Glutamatergic neuron (in vitro differentiated cells): ENCODE measurements around the gene FSD1. TPM values are rescaled to one million over a fixed set of nuclear protein-coding genes. Genes with fewer than 3 reads are reported as not detected.

ENCODE experiments used
- DNase-seq: peaks from one replicate; pipeline ENCODE4 v3.0.0; 2022
- H3K27ac Mint-ChIP-seq: one replicate; pipeline ENCODE4 v1.8.0; 2020; ENCODE audit warnings: mild to moderate bottlenecking, mixed read lengths, inconsistent platforms; ENCODE audit not compliant: unreplicated experiment
- H3K27me3 Mint-ChIP-seq: one replicate; pipeline ENCODE4 v1.8.0; 2020; ENCODE audit warnings: mild to moderate bottlenecking, moderate library complexity, mixed read lengths, inconsistent platforms; ENCODE audit not compliant: unreplicated experiment
- H3K36me3 Mint-ChIP-seq: one replicate; pipeline ENCODE4 v1.8.0; 2020; ENCODE audit warnings: mild to moderate bottlenecking, mixed read lengths, inconsistent platforms; ENCODE audit not compliant: unreplicated experiment
- H3K4me1 Mint-ChIP-seq: one replicate; pipeline ENCODE4 v1.8.0; 2020; ENCODE audit warnings: mild to moderate bottlenecking, low read depth, mixed read lengths, inconsistent platforms; ENCODE audit not compliant: unreplicated experiment
- H3K4me3 Mint-ChIP-seq: one replicate; pipeline ENCODE4 v1.8.0; 2020; ENCODE audit warnings: mild to moderate bottlenecking, mixed read lengths, inconsistent platforms; ENCODE audit not compliant: unreplicated experiment
- H3K9me3 Mint-ChIP-seq: one replicate; pipeline ENCODE4 v1.8.0; 2020; ENCODE audit warnings: mild to moderate bottlenecking, moderate library complexity, mixed read lengths, inconsistent platforms; ENCODE audit not compliant: unreplicated experiment
- total RNA-seq: library from RNA; stranded (reverse); fragmentation: NEBNext Ultra II Directional; extraction: Animal tissue kit (Norgen Biotek cat#: 25700); gene quantifications from one replicate; pipeline ENCODE4 v1.2.1, GENCODE V29; 2021; ENCODE audit not compliant: unreplicated experiment
- TF ChIP-seq, protein P1 (sequence below): fragments of 200-600 bp; sonication (generic); IDR thresholded peaks from one replicate; pipeline ENCODE4 v1.5.0; 2021; ENCODE audit not compliant: partially characterized antibody, unreplicated experiment

The FSD1 gene
- total RNA-seq, 1 donor from 2014 or later, result 156 TPM

DNA sequence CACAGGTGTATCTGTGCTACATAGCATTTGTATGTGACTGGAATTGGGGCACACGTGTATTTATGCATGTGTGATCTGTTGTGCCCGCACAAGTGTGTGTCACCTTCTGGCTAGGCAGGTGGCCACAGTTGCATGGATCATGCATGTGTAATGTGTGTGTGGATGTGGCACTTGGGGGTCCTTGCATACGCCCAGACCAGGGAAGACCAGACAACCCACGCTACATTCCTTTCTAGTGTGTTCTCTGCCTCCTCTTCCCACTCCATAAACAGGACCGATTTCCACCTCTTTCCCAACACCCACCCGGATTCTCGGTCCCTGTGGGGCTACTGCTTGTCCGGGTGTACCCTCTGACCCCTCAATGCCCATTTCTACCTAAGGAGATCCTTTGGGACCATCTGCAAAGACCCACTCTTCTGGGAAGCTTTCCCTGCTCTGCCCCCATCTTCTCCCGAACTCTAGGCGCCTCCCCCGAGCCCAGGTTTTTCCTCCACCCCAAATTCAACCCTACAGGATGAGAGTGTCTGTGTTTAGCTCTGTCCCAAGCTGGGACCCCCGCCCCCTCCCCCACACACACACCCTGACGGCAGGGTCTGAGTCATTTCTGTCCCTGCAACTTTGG is 21.9 kb downstream of the FSD1 start:
- H3K27me3 Mint-ChIP-seq, result peaks cover 22% of the 10 kb centered on the region
- H3K9me3 Mint-ChIP-seq, result peaks cover 11% of the 10 kb centered on the region
- TF ChIP-seq, protein P1, sequence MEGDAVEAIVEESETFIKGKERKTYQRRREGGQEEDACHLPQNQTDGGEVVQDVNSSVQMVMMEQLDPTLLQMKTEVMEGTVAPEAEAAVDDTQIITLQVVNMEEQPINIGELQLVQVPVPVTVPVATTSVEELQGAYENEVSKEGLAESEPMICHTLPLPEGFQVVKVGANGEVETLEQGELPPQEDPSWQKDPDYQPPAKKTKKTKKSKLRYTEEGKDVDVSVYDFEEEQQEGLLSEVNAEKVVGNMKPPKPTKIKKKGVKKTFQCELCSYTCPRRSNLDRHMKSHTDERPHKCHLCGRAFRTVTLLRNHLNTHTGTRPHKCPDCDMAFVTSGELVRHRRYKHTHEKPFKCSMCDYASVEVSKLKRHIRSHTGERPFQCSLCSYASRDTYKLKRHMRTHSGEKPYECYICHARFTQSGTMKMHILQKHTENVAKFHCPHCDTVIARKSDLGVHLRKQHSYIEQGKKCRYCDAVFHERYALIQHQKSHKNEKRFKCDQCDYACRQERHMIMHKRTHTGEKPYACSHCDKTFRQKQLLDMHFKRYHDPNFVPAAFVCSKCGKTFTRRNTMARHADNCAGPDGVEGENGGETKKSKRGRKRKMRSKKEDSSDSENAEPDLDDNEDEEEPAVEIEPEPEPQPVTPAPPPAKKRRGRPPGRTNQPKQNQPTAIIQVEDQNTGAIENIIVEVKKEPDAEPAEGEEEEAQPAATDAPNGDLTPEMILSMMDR, result no peak
- no peaks in the 10 kb centered on the region for H3K36me3 Mint-ChIP-seq
- no peak overlapping the region for H3K27ac Mint-ChIP-seq
- DNase-seq, result no peak
- peaks cover 3% of the 10 kb centered on the region for H3K4me1 Mint-ChIP-seq
- H3K4me3 Mint-ChIP-seq, result peak overlapping the region; percentile 65

DNA sequence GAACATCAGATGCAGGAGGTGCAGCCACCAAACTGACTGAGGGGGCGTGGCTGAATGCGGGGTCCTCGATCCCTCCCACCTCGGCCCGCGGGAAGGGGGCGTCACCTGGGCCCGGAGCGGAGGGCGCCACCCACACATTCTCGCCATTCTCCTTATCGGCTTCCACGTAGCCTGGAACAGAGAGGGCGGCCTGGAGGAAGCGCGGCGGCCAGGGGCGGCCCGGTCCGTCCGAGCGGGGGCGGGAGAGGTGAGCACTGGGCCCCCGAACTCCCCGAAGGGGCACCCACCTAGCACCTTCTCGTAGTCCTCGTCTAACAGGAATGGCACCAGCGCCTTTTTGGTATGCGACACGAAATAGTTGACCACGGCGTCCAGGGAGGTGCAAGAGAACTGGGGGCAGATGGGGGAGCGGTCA is 22.4 kb downstream of the FSD1 start:
- Mint-ChIP-seq H3K36me3 (no peaks in the 10 kb centered on the region), H3K4me3 (peak overlapping the region; percentile 81), H3K27ac (no peak overlapping the region), H3K27me3 (peaks cover 22% of the 10 kb centered on the region), H3K4me1 (peaks cover 3% of the 10 kb centered on the region), H3K9me3 (peaks cover 9% of the 10 kb centered on the region)
- DNase-seq, result peak; percentile 45
- TF ChIP-seq, protein P1, result no peak

DNA sequence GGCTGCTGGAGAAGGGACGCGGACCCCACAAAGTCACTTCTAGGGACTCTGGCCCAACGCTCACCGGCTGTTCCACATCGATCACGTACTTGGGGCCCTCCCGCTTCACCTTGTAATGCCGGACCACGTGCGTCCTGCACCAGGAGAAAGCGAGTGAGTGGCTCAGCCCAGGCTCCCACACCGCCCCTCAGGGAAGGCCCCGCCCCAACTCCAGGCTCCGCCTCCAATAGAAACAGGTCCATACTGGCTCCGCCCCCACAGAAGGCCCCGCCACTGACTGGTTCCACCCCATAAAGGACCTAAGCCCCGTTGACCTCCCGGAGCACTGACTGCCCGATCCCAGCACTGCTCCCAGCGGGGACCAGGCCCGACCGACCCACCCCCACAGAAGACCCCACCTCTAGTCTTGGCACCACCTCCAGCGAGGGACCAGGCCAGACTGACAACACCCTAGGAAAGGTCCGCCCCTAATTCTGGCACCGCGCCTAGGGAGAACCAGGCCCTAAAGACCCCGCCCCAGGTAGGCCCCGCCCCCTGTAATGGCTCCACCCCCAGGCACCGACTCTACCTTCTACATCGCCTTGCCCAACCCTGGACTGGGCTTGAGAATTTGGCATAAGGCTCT is 23.0 kb downstream of the FSD1 start:
- peak overlapping the region; percentile 62 for H3K27ac Mint-ChIP-seq
- H3K4me1 Mint-ChIP-seq, result peaks cover 3% of the 10 kb centered on the region
- peak; percentile 88 for DNase-seq
- TF ChIP-seq, protein P1, result no peak
- H3K4me3 Mint-ChIP-seq, result peak overlapping the region; percentile 81
- peaks cover 9% of the 10 kb centered on the region for H3K9me3 Mint-ChIP-seq
- no peaks in the 10 kb centered on the region for H3K36me3 Mint-ChIP-seq
- H3K27me3 Mint-ChIP-seq, result peaks cover 22% of the 10 kb centered on the region

DNA sequence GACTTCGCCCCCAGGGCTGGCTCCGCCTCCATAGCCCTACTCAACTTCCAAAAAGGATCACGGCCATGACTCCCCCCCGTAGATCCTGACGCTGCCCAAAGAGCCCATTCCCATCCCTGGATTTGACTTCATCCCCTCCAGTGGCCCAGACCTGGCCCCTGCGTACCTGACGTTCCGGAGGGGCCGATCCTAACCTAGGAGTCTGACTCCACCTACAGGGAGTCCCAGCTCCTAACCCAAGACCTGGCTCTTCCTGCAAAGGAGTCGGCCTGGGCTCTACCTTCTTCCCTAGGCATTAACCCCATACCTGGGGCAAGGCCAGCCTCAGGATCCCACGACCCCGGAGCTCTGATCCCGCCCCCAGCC is 23.5 kb downstream of the FSD1 start:
- Mint-ChIP-seq H3K27ac (peak overlapping the region; percentile 62), H3K4me3 (peak overlapping the region; percentile 81), H3K27me3 (peaks cover 22% of the 10 kb centered on the region), H3K4me1 (peaks cover 3% of the 10 kb centered on the region), H3K36me3 (no peaks in the 10 kb centered on the region), H3K9me3 (peaks cover 9% of the 10 kb centered on the region)
- TF ChIP-seq, protein P1, result no peak
- DNase-seq, result no peak
